IPS-11a (cell line): ENCODE measurements around the gene SLIT3.

ENCODE experiments used
- H3K4me3 ChIP-seq: one replicate; pipeline ENCODE4 v1.5.1; 2013; ENCODE audit warnings: low read depth, low read length, control low read depth

SLIT3 gene

GRCh38 chr5:169272111-169272510 lies 28.8 kb downstream of the SLIT3 start:
- no peak overlapping the region for H3K4me3 ChIP-seq

GRCh38 chr5:169270827-169271226 lies 30.1 kb downstream of the SLIT3 start:
- no peak overlapping the region for H3K4me3 ChIP-seq

- no peak overlapping the region for H3K4me3 ChIP-seq
These were observed 32.9 kb downstream of the SLIT3 start for GRCh38 chr5:169268019-169268418.

DNA sequence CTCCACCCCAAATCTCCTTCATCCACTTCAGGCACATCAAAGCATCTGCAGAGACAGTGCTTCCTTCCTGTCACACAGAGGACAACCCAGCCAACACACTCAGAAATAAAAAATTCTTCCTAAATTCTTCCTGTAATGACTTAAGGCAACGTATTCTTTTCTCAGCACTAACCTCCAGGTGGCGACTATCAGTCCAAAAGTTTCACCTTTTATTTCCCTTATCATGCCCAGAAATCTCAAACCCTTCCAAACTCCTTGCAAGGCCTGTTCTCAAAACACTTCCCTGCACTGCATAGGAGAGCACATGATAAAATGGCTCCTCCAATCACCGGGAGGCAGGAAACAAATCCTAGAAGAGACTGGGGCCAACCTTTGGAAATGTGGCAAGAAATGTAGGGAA lies 35.1 kb downstream of the SLIT3 start:
- H3K4me3 ChIP-seq, result no peak overlapping the region

DNA sequence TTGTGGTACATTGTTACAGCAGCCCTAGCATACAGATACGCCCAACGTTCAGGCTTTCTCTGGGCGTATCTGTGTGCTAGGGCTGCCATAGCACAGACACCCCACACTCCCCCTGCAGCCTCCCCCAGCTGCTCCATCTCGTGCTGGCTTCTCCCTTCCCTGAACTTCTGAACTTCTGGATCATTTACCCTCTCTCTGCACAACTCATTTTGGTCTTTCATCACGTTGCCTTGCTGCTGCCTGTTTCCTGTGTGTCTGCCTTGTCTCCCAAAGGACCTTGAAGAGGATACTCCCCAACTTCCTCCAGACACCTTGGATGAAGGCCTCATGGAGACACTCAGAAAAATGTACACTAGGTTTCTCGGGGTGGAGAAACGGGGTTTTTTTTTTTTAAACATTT lies 37.3 kb downstream of the SLIT3 start:
- H3K4me3 ChIP-seq, result no peak overlapping the region

GRCh38 chr5:169260896-169261569 lies 39.9 kb downstream of the SLIT3 start:
- no peak overlapping the region for H3K4me3 ChIP-seq

DNA sequence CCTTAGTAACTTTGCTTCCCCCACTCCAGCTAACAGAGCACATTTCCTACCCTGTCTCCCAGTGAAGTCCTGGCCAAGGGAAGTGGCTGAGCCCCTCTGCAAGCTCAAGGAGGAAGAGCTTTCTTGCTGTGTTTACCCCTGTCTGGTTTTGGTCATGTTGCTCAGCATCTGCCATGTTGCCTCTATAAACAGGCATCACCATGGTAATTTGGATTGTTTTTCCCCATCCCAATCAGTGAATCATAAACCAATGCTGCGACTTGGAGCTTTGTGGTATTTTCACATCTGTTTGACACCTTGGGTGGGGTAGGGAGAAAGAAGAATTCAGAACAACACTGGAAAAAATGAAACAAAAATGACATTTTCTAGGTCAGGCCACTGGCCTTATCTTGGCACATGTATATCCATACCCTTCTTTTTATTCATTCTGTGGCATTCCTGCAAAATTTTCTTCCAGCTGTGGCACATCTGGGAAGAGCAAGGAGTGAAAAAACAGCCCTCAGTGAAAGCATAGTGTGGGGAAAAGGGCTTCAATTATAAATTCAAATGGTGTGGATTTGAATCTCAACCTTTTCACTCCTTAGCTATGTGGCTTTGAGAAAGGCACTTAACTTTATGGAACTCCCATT lies 42.5 kb downstream of the SLIT3 start:
- H3K4me3 ChIP-seq, result no peak overlapping the region

DNA sequence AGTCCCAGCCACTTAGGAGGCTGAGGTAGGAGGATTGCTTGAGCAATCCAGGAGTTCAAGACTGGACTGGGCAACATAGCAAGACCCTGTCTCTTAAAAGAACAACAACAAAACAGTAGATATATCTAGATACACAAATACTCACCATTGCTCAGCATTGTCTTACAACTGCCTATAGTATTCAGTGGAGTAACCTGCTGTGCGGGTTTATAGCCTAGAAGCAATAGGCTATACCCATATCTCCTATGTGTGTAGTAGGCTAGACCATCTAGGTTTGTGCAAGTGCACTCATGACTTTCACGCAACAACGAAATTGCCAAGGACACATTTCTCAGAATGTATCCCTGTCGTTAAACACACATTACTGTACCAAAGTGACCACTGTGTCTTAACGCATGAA lies 44.7 kb downstream of the SLIT3 start:
- no peak overlapping the region for H3K4me3 ChIP-seq

DNA sequence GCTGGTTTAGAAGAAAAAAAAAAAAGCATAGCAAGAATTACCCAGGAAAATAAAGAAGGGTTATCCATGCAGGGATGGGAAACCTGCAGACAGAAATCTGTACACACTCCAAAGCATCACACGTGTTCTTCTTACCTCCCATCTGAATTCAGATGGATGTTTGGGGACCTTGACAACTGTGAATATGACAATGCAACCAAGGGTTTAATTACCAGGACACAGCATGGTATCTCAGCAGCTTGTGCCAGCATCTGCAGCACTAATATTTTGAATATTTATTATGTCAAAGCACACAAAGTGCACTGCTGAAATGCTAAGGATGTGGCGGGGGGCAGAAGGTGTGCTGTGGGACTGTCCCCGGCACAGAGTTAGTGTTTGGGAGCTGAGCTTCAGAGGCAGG lies 47.9 kb downstream of the SLIT3 start:
- H3K4me3 ChIP-seq, result no peak overlapping the region

DNA sequence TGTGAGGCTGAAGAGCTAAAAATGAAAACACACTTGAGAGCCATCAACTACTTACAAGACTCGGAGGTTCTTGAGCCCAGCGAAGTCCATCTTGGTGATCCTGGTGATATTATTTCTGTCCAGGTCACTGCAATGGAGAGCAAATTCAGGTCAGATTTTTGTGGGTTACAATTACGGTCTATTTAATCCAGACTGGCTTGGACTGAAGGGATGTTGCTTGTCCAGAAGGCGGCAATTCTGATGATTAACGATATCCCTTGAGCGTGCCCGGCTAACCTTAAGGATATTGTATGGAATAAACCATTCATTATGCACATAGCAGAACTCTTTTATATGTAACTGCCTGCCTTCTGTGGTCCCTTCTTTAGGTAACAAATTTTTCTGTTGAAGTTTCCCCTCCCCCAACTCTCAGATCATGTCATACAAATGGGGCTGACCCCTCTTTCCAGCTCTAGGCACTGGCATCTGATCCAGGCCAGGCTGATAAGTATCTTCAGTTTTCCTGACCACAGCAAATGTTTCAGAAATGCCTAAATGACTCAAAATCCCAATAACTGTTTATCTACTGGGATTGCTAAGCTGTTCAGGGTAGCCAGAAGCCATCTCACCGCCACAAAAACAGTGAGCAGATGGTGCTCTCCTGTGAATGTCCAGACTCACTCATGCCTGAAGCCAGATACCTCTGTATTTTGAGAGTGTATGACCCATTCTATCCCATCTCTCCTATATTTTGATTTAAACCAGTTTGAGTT lies 49.4 kb downstream of the SLIT3 start:
- H3K4me3 ChIP-seq, result no peak overlapping the region

- H3K4me3 ChIP-seq, result no peak overlapping the region
These were observed 50.1 kb downstream of the SLIT3 start for GRCh38 chr5:169250887-169251286.

GRCh38 chr5:169248996-169249395 lies 51.9 kb downstream of the SLIT3 start:
- H3K4me3 ChIP-seq, result no peak overlapping the region

GRCh38 chr5:169248550-169248949 lies 52.4 kb downstream of the SLIT3 start:
- H3K4me3 ChIP-seq, result no peak overlapping the region

DNA sequence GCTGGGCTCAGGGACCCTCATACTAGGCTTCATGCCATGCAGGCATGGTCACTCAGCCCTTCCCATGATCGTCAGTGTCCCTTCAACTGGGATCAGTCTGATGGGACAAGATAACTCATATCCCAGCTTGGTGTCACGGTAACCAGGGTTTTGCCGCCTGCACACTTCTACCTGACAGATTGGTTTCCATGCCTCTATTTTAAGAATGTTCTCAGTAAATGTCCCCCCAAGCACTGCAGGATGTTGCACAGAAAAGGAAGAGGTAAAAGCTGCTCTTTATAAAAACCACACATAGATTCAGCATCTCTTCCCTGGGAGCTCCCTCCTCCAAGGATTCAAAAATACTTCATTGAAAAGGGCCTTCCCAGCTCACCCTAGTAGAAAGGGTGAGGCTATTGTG lies 56.1 kb downstream of the SLIT3 start:
- no peak overlapping the region for H3K4me3 ChIP-seq

DNA sequence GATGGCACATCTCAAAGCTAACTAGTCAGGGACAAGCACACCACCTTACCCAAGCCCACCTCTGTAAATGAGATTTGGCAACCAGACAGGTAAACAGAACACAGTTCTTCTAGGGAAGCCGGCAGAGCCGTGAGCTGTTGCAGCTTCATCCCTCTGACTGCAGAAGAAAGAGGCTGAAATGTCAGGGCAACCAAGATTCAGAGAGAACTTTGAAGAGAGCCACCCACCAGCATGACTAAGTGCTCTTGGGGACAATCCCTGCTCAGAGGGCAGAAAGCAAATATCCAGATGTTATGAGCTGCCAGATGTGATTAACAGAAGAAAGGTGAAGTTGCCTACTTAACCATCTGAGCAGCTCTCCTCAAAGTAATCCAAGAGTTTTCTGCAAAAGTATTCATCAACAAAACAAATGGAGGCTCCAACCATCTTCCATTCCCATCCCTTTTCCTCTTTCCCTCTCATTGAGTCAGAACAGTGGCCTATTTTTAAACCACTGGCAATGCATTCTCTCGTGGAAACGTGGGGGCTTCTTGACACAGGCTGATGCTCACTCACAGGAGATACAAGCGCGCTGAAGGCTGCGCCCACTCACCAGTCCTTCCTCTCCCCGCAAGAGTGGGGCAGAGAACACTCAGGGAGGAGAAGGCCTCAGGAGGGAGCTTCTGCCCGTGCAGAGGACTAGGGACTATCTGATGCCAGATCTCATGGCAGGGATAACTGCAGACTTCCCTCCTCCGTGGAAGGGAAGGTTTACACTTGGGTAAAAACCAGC lies 57.1 kb downstream of the SLIT3 start:
- H3K4me3 ChIP-seq, result no peak overlapping the region

- H3K4me3 ChIP-seq, result no peak overlapping the region
These were observed 58.1 kb downstream of the SLIT3 start for GRCh38 chr5:169242849-169243186.

DNA sequence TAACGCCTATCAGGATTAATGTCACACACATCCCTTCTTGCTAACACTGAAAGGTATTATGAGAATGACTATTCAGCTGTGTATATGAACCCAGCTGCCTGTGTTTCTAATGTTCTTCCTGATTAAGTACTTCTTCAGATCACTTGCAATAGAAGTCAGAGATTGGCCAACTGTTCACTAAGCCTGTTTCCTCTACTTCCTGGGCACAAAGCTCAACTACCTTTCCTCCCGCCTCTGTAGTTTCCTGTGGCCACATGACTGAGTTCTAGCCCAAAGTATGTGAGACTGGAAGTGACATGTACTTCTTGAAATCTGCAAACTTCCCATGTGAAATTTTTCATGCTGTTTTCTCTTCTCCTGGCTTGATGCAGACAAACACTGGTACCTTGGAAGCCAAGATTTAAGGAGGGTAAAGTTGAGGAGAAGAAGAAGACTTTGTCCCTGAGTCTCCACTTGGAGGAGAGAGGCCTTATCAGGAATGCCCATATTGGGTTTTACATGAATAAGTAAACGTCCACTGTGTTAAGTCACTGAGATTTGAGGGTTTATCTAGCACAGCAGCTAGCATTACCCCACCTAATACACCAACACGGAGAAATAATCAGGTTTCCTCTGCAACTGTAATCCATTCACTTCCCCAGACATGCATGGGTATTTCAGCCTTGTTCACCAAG lies 58.6 kb downstream of the SLIT3 start:
- no peak overlapping the region for H3K4me3 ChIP-seq

DNA sequence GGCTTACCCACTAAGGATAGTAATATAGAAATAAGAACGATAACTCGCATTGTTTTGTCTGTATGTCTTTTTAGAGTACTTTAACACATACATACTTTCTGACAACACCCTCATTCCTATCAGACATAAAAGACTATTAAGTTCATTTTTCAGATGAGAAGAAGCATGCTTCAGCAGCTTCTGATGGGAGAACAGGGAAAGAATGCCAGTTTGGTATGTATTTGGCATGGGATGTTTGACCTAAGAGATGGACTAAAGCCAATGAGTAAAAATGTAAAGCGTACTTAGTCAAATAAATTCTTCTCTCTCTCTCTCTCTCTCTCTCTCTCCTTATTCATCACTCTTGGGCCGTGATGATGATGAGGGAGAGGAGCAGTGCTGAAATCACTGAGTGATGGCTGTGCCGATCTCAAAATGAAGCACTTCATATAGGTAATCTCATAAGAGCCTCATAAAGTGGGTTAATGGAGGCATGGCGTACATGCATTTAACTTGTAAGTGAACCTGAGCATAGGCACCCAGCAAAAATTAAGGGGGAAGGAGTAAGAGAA lies 71.5 kb downstream of the SLIT3 start:
- H3K4me3 ChIP-seq, result no peak overlapping the region

GRCh38 chr5:169226895-169227294 lies 74.0 kb downstream of the SLIT3 start:
- H3K4me3 ChIP-seq, result no peak overlapping the region

DNA sequence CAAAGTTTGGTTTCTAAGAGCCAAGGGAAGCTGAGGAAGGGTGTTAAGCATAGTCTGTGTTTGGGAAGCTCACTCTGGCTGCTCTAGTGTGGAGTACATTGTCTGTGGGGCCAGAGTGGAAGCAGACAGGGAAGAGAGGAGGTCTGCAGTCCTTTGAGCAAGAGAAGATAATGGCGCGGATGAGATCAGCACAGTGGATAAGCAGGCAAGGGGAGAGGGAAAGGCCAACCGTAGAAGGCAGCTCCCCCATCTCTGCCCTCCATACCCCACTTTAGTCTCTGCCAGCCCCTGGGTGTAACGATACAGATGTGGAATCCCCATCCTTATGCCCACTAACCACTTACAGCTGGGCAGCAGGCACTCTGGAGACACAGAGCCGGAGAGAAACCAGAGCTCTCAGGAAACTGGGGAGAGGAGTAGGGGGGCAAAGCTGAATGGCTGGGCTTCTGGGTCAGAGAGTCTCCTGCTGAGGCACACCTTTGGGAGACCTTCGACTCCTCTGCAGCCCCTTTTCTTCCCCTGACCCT lies 75.0 kb downstream of the SLIT3 start:
- no peak overlapping the region for H3K4me3 ChIP-seq

- no peak overlapping the region for H3K4me3 ChIP-seq
These were observed 77.4 kb downstream of the SLIT3 start for GRCh38 chr5:169223595-169223953.
